ENCODE results near the gene ADRB1.

The ADRB1 gene

GRCh38 chr10:114058297-114058696 is 14.6 kb downstream of the ADRB1 start:
- DNase-seq, result no peak

- no peak for DNase-seq
Observed at GRCh38 chr10:114059561-114059960, 15.9 kb downstream of the ADRB1 start.

GRCh38 chr10:114060456-114060855 is 16.8 kb downstream of the ADRB1 start:
- no peak for DNase-seq

- no peak for DNase-seq
Observed at GRCh38 chr10:114061148-114061547, 17.5 kb downstream of the ADRB1 start.

GRCh38 chr10:114061789-114062188 is 18.1 kb downstream of the ADRB1 start:
- DNase-seq, result no peak

- DNase-seq, result no peak
Observed at GRCh38 chr10:114064151-114065048, 20.7 kb downstream of the ADRB1 start.

GRCh38 chr10:114065049-114065435 is 21.4 kb downstream of the ADRB1 start:
- DNase-seq, result no peak

GRCh38 chr10:114068054-114068707 is 24.5 kb downstream of the ADRB1 start:
- DNase-seq, result no peak

GRCh38 chr10:114070710-114071109 is 27.0 kb downstream of the ADRB1 start:
- no peak for DNase-seq

- DNase-seq, result no peak
Observed at GRCh38 chr10:114071178-114071577, 27.5 kb downstream of the ADRB1 start.

GRCh38 chr10:114073395-114074186 is 29.9 kb downstream of the ADRB1 start:
- DNase-seq, result no peak

GRCh38 chr10:114075093-114075492 is 31.4 kb downstream of the ADRB1 start:
- no peak for DNase-seq

GRCh38 chr10:114077347-114077746 is 33.7 kb downstream of the ADRB1 start:
- no peak for DNase-seq

- no peak for DNase-seq
Observed at GRCh38 chr10:114077815-114078219, 34.2 kb downstream of the ADRB1 start.

GRCh38 chr10:114078346-114078745 is 34.7 kb downstream of the ADRB1 start:
- no peak for DNase-seq

GRCh38 chr10:114079421-114079820 is 35.8 kb downstream of the ADRB1 start:
- no peak for DNase-seq

- DNase-seq, result no peak
Observed at GRCh38 chr10:114081911-114082583, 38.4 kb downstream of the ADRB1 start.

GRCh38 chr10:114083040-114083439 is 39.4 kb downstream of the ADRB1 start:
- no peak for DNase-seq

GRCh38 chr10:114084215-114084614 is 40.5 kb downstream of the ADRB1 start:
- no peak for DNase-seq

GRCh38 chr10:114087255-114087654 is 43.6 kb downstream of the ADRB1 start:
- no peak for DNase-seq

GRCh38 chr10:114087655-114088054 is 44.0 kb downstream of the ADRB1 start:
- DNase-seq, result no peak

- no peak for DNase-seq
Observed at GRCh38 chr10:114094795-114095194, 51.1 kb downstream of the ADRB1 start.
